Temporal lobe (tissue), 1 donor: ENCODE results near the gene RGS18. TPM values are rescaled to one million over a fixed set of nuclear protein-coding genes. Genes with fewer than 3 reads are reported as not detected.

Source experiments
- total RNA-seq: library from RNA; depleted of rRNA; stranded (reverse); fragments of >200 nt; gene quantifications from one replicate; pipeline ENCODE4 v1.2.3, GENCODE V29; 2014

Gene RGS18
- total RNA-seq, 1 donor from 2014 or later: 0.25 TPM

Other genes with a start within 250 kb of the RGS18 start
- 0.25 TPM for gene RGS21, start 158.5 kb downstream of the RGS18 start, total RNA-seq